ENCODE results near the gene SMIM8. TPM values are rescaled to one million over a fixed set of nuclear protein-coding genes. Genes with fewer than 3 reads are reported as not detected.

Gene SMIM8
- total and polyA plus RNA-seq, 4 donors: 2.6 to 23.2 (median 8.1) TPM

GRCh38 chr6:87356181-87356580 is 33.8 kb downstream of the SMIM8 start:
- no peak overlapping the region for H3K27ac ChIP-seq (ENCODE audit: low read depth in 1 of 2, low read length in 1 of 2)
- 97 to 98% methylated on average over 4 of the region's 4 CpGs for WGBS, 2 donors
- H3K4me1 ChIP-seq (ENCODE audit: control insufficient read depth in 5 of 5, insufficient read depth in 5 of 5, low read length in 5 of 5): no peaks in the 10 kb centered on the region
- DNase-seq: no peak
- no peaks in the 10 kb centered on the region for H3K27me3 ChIP-seq (ENCODE audit: control insufficient read depth in 3 of 3, insufficient read depth in 3 of 3, low read length in 2 of 3)
- no peak for TF ChIP-seq CTCF (IDR thresholded peaks at IDR 0.05; ENCODE audit: control extremely low read depth, extremely low read depth)
- H3K9me3 ChIP-seq (ENCODE audit: control insufficient read depth in 4 of 4, insufficient read depth in 3 of 4, low read length in 3 of 4): no peaks in the 10 kb centered on the region
- H3K4me3 ChIP-seq: no peak overlapping the region
- ATAC-seq (ENCODE audit: insufficient read depth, low FRiP score): no peak
- peaks cover 0 to 9% (median 2%) of the 10 kb centered on the region in 4 donors for H3K36me3 ChIP-seq (ENCODE audit: control insufficient read depth in 4 of 4, insufficient read depth in 4 of 4, low read length in 4 of 4)
- no peak overlapping the region for H3K9ac ChIP-seq (ENCODE audit: insufficient read depth in 1 of 2, low read length in 2 of 2)

GRCh38 chr6:87357479-87358196 is 35.2 kb downstream of the SMIM8 start:
- no peak overlapping the region for H3K9ac ChIP-seq (ENCODE audit: insufficient read depth in 1 of 2, low read length in 2 of 2)
- H3K27ac ChIP-seq (ENCODE audit: low read depth in 1 of 2, low read length in 1 of 2): no peak overlapping the region
- WGBS, 2 donors: 92 to 96% methylated on average over 3 of the region's 3 CpGs
- no peaks in the 10 kb centered on the region for H3K9me3 ChIP-seq (ENCODE audit: control insufficient read depth in 4 of 4, insufficient read depth in 3 of 4, low read length in 3 of 4)
- H3K27me3 ChIP-seq (ENCODE audit: control insufficient read depth in 3 of 3, insufficient read depth in 3 of 3, low read length in 2 of 3): no peaks in the 10 kb centered on the region
- DNase-seq (no peak), ATAC-seq (ENCODE audit: insufficient read depth, low FRiP score) (no peak)
- H3K4me1 ChIP-seq (ENCODE audit: control insufficient read depth in 5 of 5, insufficient read depth in 5 of 5, low read length in 5 of 5): no peaks in the 10 kb centered on the region
- H3K4me3 ChIP-seq: no peak overlapping the region
- H3K36me3 ChIP-seq (ENCODE audit: control insufficient read depth in 4 of 4, insufficient read depth in 4 of 4, low read length in 4 of 4): peaks cover 0 to 9% (median 2%) of the 10 kb centered on the region in 4 donors
- no peak for TF ChIP-seq CTCF (IDR thresholded peaks at IDR 0.05; ENCODE audit: control extremely low read depth, extremely low read depth)

- H3K27ac ChIP-seq (ENCODE audit: low read depth in 1 of 2, low read length in 1 of 2): no peak overlapping the region
- H3K4me1 ChIP-seq (ENCODE audit: control insufficient read depth in 5 of 5, insufficient read depth in 5 of 5, low read length in 5 of 5): no peaks in the 10 kb centered on the region
- no peak for DNase-seq
- TF ChIP-seq CTCF (IDR thresholded peaks at IDR 0.05; ENCODE audit: control extremely low read depth, extremely low read depth): no peak
- no peak overlapping the region for H3K4me3 ChIP-seq
- WGBS, 2 donors: 72 to 78% methylated on average over 5 of the region's 5 CpGs
- no peak overlapping the region for H3K9ac ChIP-seq (ENCODE audit: insufficient read depth in 1 of 2, low read length in 2 of 2)
- peaks cover 0 to 3% (median 1%) of the 10 kb centered on the region in 4 donors for H3K36me3 ChIP-seq (ENCODE audit: control insufficient read depth in 4 of 4, insufficient read depth in 4 of 4, low read length in 4 of 4)
- ATAC-seq (ENCODE audit: insufficient read depth, low FRiP score): no peak
- H3K9me3 ChIP-seq (ENCODE audit: control insufficient read depth in 4 of 4, insufficient read depth in 3 of 4, low read length in 3 of 4): peaks cover 0 to 9% (median 1%) of the 10 kb centered on the region in 4 donors
- no peaks in the 10 kb centered on the region for H3K27me3 ChIP-seq (ENCODE audit: control insufficient read depth in 3 of 3, insufficient read depth in 3 of 3, low read length in 2 of 3)
These were observed 42.3 kb downstream of the SMIM8 start for GRCh38 chr6:87364602-87365252.

Measured in lung (tissue), 12 donors.